Left renal pelvis (tissue), 4 donors: ENCODE measurements around the gene AMELY. TPM values are rescaled to one million over a fixed set of nuclear protein-coding genes. Genes with fewer than 3 reads are reported as not detected.
"Not testable (repeated sequence)": the region's sequence is repeated elsewhere in the genome, so short reads cannot be mapped to it uniquely, and the experiment has no call there.

Experiments used
- DNase-seq, 4 donors: peaks; one replicate each; pipeline ENCODE4 v3.0.0-alpha.2; 2013; ENCODE audit warnings: low read depth in 4 of 4, low spot score in 3 of 4
- polyA plus RNA-seq, 4 donors: library from polyadenylated mRNA; unstranded; fragments of 120-200 nt; gene quantifications; one replicate each; pipeline ENCODE4 v1.2.1, GENCODE V29; 2013; ENCODE audit not compliant: insufficient read length in 4 of 4

The AMELY gene, protein sequence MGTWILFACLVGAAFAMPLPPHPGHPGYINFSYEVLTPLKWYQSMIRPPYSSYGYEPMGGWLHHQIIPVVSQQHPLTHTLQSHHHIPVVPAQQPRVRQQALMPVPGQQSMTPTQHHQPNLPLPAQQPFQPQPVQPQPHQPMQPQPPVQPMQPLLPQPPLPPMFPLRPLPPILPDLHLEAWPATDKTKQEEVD
- under 1 TPM in 1 of 4 donors, not detected in 3; 0.24 TPM for polyA plus RNA-seq

DNA sequence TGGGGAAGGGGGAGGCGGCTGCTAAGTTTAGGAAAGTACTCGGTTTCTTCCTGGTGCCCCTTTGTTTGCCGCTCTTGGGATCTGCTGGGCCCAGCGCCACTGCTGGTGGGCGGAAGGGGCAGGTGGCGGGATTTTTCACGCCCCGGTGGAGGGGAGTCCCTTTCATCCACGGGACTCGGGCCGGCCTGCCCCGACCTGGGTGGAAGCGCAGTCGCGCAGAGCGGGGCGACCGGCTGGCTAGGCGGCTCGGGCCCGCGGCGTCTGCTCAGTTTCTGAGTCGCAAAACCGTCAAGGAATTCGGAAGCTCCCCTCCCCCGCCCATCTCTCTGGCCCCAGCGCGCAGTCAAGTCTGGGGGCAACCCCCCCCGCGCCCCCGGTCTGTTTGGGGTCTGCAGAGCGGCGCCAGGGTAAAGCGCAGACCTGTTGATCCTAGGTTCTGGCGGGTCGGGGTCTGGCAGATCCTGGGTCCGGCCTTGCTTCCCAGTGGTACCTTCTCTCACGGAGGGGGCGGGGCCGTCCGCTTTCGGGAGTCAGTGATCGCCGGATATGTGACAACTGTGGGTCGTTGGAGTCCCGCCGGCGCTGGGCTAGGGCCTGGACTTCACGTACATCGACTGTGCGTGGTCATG lies at the start of gene AMELY:
Gene AMELY, minus strand, starts transcription at position 500 of the 629 bp plus-strand sequence. CDS start 39,144 bp downstream, outside the sequence.
- no peak for DNase-seq

- no peak for DNase-seq
Measured at GRCh38 chrY:6949947-6950346, 38.4 kb upstream of the AMELY start.

DNA sequence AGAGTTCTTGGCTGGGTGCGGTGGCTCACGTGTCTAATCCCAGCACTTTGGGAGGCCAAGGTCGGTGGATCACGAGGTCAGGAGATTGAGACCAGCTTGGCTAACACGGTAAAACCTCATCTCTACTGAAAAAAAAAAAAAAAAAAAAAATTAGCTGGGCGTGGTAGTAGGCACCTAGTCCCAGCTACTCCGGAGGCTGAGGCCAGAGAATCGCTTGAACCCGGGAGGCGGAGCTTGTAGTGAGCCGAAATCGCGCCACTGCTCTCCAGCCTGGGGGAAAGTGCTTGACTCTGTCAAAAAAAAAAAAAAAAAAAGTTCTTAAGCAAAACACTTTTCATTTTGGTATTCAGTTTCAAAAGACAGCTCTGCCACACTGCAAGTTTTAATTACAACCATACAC lies 36.8 kb upstream of the AMELY start:
- no peak for DNase-seq

GRCh38 chrY:6947695-6948094 lies 36.1 kb upstream of the AMELY start:
- no peak for DNase-seq

GRCh38 chrY:6935497-6935896 lies 23.9 kb upstream of the AMELY start:
- DNase-seq, result no peak

GRCh38 chrY:6931779-6932396 lies 20.3 kb upstream of the AMELY start:
- DNase-seq, result no peak

- DNase-seq, result no peak
Measured at GRCh38 chrY:6929237-6929636, 17.7 kb upstream of the AMELY start.

- no peak for DNase-seq
Measured at GRCh38 chrY:6928265-6928664, 16.7 kb upstream of the AMELY start.

- DNase-seq, result no peak
Measured at GRCh38 chrY:6921061-6921460, 9.5 kb upstream of the AMELY start.

DNA sequence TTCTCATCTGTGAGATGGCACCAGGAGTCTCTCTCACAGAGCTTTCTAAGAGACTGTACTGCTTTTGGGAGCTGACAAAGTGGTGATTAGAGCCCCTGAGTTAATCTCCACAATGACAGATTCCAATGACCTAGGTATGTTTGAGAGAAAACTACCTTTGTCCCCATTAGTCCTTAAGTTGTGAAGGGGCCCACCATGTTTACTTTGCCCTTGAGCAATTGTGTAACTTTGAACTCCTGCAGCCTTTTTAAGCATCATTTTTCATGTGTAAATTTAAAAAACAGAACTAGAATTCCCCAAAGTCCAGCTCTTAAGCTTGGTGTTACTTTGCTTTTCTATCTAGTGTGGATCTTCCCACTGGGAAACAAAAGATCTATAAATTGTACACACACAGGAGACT lies 1.8 kb upstream of the AMELY start:
- no peak for DNase-seq

DNA sequence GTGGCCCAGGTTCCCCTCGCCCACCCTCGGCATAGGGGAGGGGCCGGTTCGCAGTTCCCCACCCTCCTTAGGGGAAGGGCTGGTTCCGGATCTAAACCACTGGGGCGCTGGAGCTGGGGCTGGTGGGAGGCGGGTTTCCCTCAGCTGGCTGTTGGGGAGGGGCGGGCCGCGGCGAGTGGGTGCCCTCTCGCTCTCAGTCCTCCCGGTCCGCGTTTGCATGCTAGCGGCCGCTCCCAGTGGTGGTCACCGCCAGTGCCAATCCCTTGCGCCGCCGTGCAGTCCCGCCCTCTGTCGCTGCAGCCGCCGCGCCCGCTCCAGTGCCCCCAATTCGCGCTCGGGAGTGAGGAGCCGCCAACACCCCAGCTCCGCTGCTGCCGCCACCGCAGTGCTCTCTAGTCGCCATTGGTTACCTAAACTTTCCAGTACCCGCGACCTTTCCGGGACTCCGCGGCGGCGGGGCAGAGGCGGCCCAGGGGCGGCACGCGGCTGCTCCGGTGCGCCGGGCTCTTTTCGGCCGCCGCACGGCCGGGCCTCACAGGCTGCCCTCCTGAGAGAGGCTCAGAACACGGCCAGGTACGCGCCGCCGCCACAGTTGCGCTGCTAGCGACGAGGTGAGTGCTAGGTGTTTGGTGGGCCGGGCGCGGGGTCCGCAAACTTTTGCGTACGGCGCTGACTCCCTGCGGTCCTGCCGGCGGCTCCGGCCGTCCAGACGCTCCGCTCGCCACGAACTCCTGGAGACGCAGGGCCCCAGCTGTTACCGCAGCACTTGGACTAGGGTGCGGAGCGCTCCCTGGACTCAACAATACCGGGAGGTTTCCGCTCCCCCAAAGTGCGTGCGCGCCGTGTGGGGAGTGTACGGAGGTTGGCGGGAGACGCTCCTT lies 940 bp downstream of the AMELY start, which contains the start of gene TBL1Y:
Gene TBL1Y, plus strand, starts transcription at position 326 of the 881 bp plus-strand sequence. CDS start 114,388 bp downstream, outside the sequence.
- no peak for DNase-seq

- no peak for DNase-seq
Measured at GRCh38 chrY:6909856-6910255, 1.7 kb downstream of the AMELY start.

- DNase-seq, result peak in 2 of 4 donors; percentile 45 to 51
Measured at GRCh38 chrY:6909118-6909521, 2.4 kb downstream of the AMELY start.

GRCh38 chrY:6908021-6908420 lies 3.5 kb downstream of the AMELY start:
- DNase-seq, result not testable (repeated sequence)

DNA sequence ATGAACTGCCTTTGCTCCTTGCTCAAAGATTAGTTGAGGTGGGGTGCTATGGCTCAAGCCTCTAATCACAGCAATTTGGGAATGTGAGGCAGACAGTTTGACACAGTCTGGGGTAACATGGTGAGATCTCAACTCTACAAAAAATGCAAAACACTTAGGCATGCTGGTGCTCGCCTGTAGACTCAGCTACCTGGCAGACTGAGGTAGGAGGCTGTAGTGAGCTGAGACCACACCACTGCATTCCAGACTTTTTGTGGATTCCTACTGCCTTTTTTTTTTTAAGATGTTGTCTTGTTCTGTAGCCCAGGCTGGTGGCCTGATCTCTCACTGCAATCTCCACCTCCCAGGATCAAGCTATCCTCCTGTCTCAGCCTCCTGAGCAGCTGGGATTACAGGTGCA lies 4.0 kb downstream of the AMELY start:
- no peak for DNase-seq

- not testable (repeated sequence) for DNase-seq
Measured at GRCh38 chrY:6902116-6902515, 9.4 kb downstream of the AMELY start.

GRCh38 chrY:6895236-6895635 lies 16.3 kb downstream of the AMELY start:
- DNase-seq, result no peak

DNA sequence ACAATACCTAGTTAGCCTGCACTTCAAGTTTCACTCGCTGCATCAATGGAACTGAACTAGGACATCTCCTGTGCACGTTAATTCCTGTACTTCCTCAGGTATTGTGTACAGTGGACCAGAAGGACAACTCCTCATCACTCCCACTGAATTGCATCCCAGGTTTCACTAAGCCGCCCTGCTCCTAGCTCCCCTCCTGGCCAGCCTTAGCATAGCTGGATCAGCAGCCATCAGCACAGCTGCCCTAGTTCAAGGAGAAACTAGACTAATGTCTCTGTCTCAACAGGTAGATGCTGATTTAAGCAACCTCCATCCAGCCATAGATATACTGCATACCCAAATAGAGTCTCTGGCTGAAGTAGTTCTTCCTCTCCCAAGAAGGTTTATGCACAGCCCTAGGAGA lies 17.1 kb downstream of the AMELY start:
- no peak for DNase-seq

- DNase-seq, result no peak
Measured at GRCh38 chrY:6849384-6849783, 62.2 kb downstream of the AMELY start.

GRCh38 chrY:6842650-6843049 lies 68.9 kb downstream of the AMELY start:
- DNase-seq, result not testable (repeated sequence)
